Stomach (tissue), 9 donors: Measurements from ENCODE around the gene CA6. TPM values are rescaled to one million over a fixed set of nuclear protein-coding genes. Genes with fewer than 3 reads are reported as not detected.

Experiments used
- DNase-seq, 2 donors: peaks; one replicate each; pipeline versions ENCODE4 v3.0.0 to v3.0.0-alpha.2; 2013 to 2019
- H3K27ac ChIP-seq, 5 donors: fragments of 200-600 bp in 4 of 5; sonication (generic) in 4 of 5; one replicate each; pipeline ENCODE4 v1.5.1; 2013 to 2019; ENCODE audit warnings: mild to moderate bottlenecking in 1 of 5, moderate library complexity in 1 of 5
- H3K27me3 ChIP-seq, 3 donors: fragments of 200-600 bp; sonication (generic); one replicate each; pipeline ENCODE4 v1.5.1; 2017 to 2019; ENCODE audit warnings: mixed run types in 1 of 3
- H3K36me3 ChIP-seq, 4 donors: fragments of 200-600 bp; sonication (generic); 1 replicate in 3 of 4; 2 replicates in 1 of 4; pipeline ENCODE4 v1.5.1; 2016 to 2019
- H3K4me1 ChIP-seq, 4 donors: fragments of 200-600 bp; sonication (generic); one replicate each; pipeline ENCODE4 v1.5.1; 2016 to 2019
- H3K4me3 ChIP-seq, 4 donors: fragments of 200-600 bp; sonication (generic) in 3 of 4; one replicate each; pipeline ENCODE4 v1.5.1; 2016 to 2019; ENCODE audit warnings: mild to moderate bottlenecking in 1 of 4
- H3K9me3 ChIP-seq, 4 donors: fragments of 200-600 bp; sonication (generic); one replicate each; pipeline ENCODE4 v1.5.1; 2016 to 2019
- CTCF ChIP-seq, 7 experiments: fragments of 450-650 bp in 4 of 7; fragments of 200-600 bp in 3 of 7; sonication (generic) in 3 of 7; IDR thresholded peaks; one replicate each; pipeline ENCODE4 v1.5.1; 2016 to 2019; ENCODE audit warnings: antibody characterized with exemption in 7 of 7, control low read depth in 2 of 7, mild to moderate bottlenecking in 1 of 7
- EP300 ChIP-seq: sonication (generic); formaldehyde crosslinking; IDR thresholded peaks from one replicate; pipeline ENCODE4 v1.6.1; 2017; ENCODE audit warnings: antibody characterized with exemption
- POLR2A ChIP-seq, 4 donors: fragments of 450-650 bp; IDR thresholded peaks; one replicate each; pipeline ENCODE4 v1.6.1; 2016; ENCODE audit warnings: antibody characterized with exemption in 4 of 4, control low read depth in 2 of 4, mild to moderate bottlenecking in 1 of 4, moderate library complexity in 1 of 4
- POLR2AphosphoS5 ChIP-seq, 3 donors: sonication (generic); formaldehyde crosslinking; IDR thresholded peaks; one replicate each; pipeline ENCODE4 v1.6.1; 2016; ENCODE audit warnings: antibody characterized with exemption in 3 of 3
- WGBS, 5 donors: extraction: QIAGEN DNeasy Blood & Tissue Kit in 3 of 5; methylation state at CpG; one replicate each; pipeline versions ENCODE4 v1.1.5 to v1.1.7; 2013 to 2018; 5-methylcytosine and 5-hydroxymethylcytosine counted together
- intact Hi-C: fragments of 100-400 bp; cut with DNase I; formaldehyde crosslinking; loops from one replicate; pipeline ENCODE4 v1.15.1; 2023; ENCODE audit warnings: low total_unique reads
- polyA plus RNA-seq, 3 donors: library from polyadenylated mRNA; stranded (reverse); fragments of 200-250 nt; gene quantifications; one replicate each; pipeline ENCODE4 v1.2.3, GENCODE V29; 2013
- total RNA-seq, 5 donors: library from RNA; depleted of rRNA; stranded (reverse); fragments of >200 nt; gene quantifications; one replicate each; pipeline versions ENCODE4 v1.1.0 to v1.2.3, GENCODE V29; 2014 to 2016
- donor health status: healthy with polysubstance abuse.
- donor health status: Bipolar disorder and iron deficiency.
- donor health status: healthy.

Gene CA6
- total and polyA plus RNA-seq, 8 donors = not detected

GRCh38 chr1:8985915-8986813, 40.5 kb downstream of the CA6 start:
- no peak for TF ChIP-seq EP300
- peak in 2 of 3 donors; percentile 28 to 72 for TF ChIP-seq POLR2AphosphoS5 (IDR thresholded peaks at IDR 0.05)
- peak; percentile 67 to 88 for DNase-seq
- peaks cover 4 to 20% (median 11%) of the 10 kb centered on the region in 4 donors for H3K4me1 ChIP-seq
- H3K4me3 ChIP-seq = no peak overlapping the region
- peak overlapping the region in 3 of 5 donors; percentile 3 to 51 (median 13) for H3K27ac ChIP-seq
- intact Hi-C loops = loop anchor here (5.0 kb wide), 1 partner anchor 69 kb away; no protein-coding TSS in a partner anchor
- 52 to 60% (median 54%) methylated on average over 8 to 14 of the region's 14 CpGs for WGBS, 5 donors
- H3K9me3 ChIP-seq = no peaks in the 10 kb centered on the region
- no peaks in the 10 kb centered on the region for H3K36me3 ChIP-seq
- no peaks in the 10 kb centered on the region for H3K27me3 ChIP-seq

GRCh38 chr1:8986814-8987190, 41.1 kb downstream of the CA6 start:
- DNase-seq = no peak
- no peaks in the 10 kb centered on the region for H3K9me3 ChIP-seq
- no peaks in the 10 kb centered on the region for H3K36me3 ChIP-seq
- H3K27me3 ChIP-seq = no peaks in the 10 kb centered on the region
- H3K27ac ChIP-seq = peak overlapping the region in 2 of 5 donors; percentile 13 to 51
- H3K4me3 ChIP-seq = no peak overlapping the region
- intact Hi-C loops = loop anchor here (5.0 kb wide), 1 partner anchor 70 kb away; no protein-coding TSS in a partner anchor
- TF ChIP-seq CTCF (IDR thresholded peaks at IDR 0.05) = no peak
- TF ChIP-seq POLR2A (IDR thresholded peaks at IDR 0.05) = no peak
- no peak for TF ChIP-seq EP300
- no peak for TF ChIP-seq POLR2AphosphoS5 (IDR thresholded peaks at IDR 0.05)
- H3K4me1 ChIP-seq = peaks cover 4 to 20% (median 11%) of the 10 kb centered on the region in 4 donors
- 82 to 93% (median 84%) methylated on average over 10 of the region's 10 CpGs for WGBS, 5 donors

GRCh38 chr1:8987881-8988617, 42.4 kb downstream of the CA6 start:
- H3K36me3 ChIP-seq = no peaks in the 10 kb centered on the region
- 25 to 35% (median 28%) methylated on average over 9 of the region's 9 CpGs for WGBS, 5 donors
- intact Hi-C loops = loop anchor here (5.0 kb wide), 1 partner anchor 71 kb away; no protein-coding TSS in a partner anchor
- TF ChIP-seq POLR2A (IDR thresholded peaks at IDR 0.05) (no peak), CTCF (IDR thresholded peaks at IDR 0.05) (peak in 5 of 7 experiments; percentile 63 to 91 (median 82)), EP300 (no peak), POLR2AphosphoS5 (IDR thresholded peaks at IDR 0.05) (no peak)
- H3K4me1 ChIP-seq = peaks cover 4 to 20% (median 11%) of the 10 kb centered on the region in 4 donors
- no peaks in the 10 kb centered on the region for H3K9me3 ChIP-seq
- DNase-seq = peak; percentile 59 to 71
- H3K4me3 ChIP-seq = no peak overlapping the region
- H3K27ac ChIP-seq = peak overlapping the region in 3 of 5 donors; percentile 13 to 41 (median 39)
- H3K27me3 ChIP-seq = no peaks in the 10 kb centered on the region

- 80 to 88% (median 82%) methylated on average over 13 of the region's 13 CpGs for WGBS, 5 donors
- Histone ChIP-seq H3K27ac (no peak overlapping the region), H3K36me3 (no peaks in the 10 kb centered on the region), H3K4me1 (peaks cover 4 to 20% (median 11%) of the 10 kb centered on the region in 4 donors), H3K4me3 (no peak overlapping the region), H3K27me3 (no peaks in the 10 kb centered on the region), H3K9me3 (no peaks in the 10 kb centered on the region)
- intact Hi-C loops = loop anchor here (5.0 kb wide), 1 partner anchor 71 kb away; no protein-coding TSS in a partner anchor
- TF ChIP-seq EP300 = no peak
- no peak for TF ChIP-seq POLR2AphosphoS5 (IDR thresholded peaks at IDR 0.05)
- no peak for TF ChIP-seq POLR2A (IDR thresholded peaks at IDR 0.05)
- no peak for TF ChIP-seq CTCF (IDR thresholded peaks at IDR 0.05)
- DNase-seq = no peak
Measured at GRCh38 chr1:8988618-8988967, 42.9 kb downstream of the CA6 start.
